WTC11 (cell line): Measurements from ENCODE around the gene TXNDC15.

Source experiments
- CTCF ChIP-seq: fragments of 200-600 bp; IDR thresholded peaks from 2 replicates; pipeline ENCODE4 v1.8.0; 2022; ENCODE audit warnings: antibody characterized with exemption
- E2F1 ChIP-seq: sonication (generic); formaldehyde crosslinking; IDR thresholded peaks from 2 replicates; pipeline ENCODE4 v1.8.0; 2022; ENCODE audit warnings: mild to moderate bottlenecking, missing genetic modification reagents
- ESRRA ChIP-seq: sonication (generic); formaldehyde crosslinking; IDR thresholded peaks from 2 replicates; pipeline ENCODE4 v1.8.1; 2022; ENCODE audit warnings: mild to moderate bottlenecking, missing genetic modification reagents, borderline replicate concordance
- GABPB1 ChIP-seq: sonication (generic); formaldehyde crosslinking; IDR thresholded peaks from 2 replicates; pipeline ENCODE4 v1.8.1; 2023; ENCODE audit warnings: mild to moderate bottlenecking, missing genetic modification reagents
- IRF2 ChIP-seq: sonication (generic); formaldehyde crosslinking; IDR thresholded peaks from 2 replicates; pipeline ENCODE4 v1.8.0; 2022; ENCODE audit warnings: low read depth, missing genetic modification reagents, borderline replicate concordance
- JUN ChIP-seq: sonication (generic); formaldehyde crosslinking; IDR thresholded peaks from 2 replicates; pipeline ENCODE4 v1.8.0; 2023; ENCODE audit warnings: mild to moderate bottlenecking, missing genetic modification reagents
- MAX ChIP-seq: sonication (generic); formaldehyde crosslinking; IDR thresholded peaks from 2 replicates; pipeline ENCODE4 v1.8.0; 2022; ENCODE audit warnings: mild to moderate bottlenecking, missing genetic modification reagents
- MLX ChIP-seq: sonication (generic); formaldehyde crosslinking; IDR thresholded peaks from 2 replicates; pipeline ENCODE4 v1.8.1; 2023; ENCODE audit warnings: mild to moderate bottlenecking, missing genetic modification reagents, moderate library complexity
- MYBL2 ChIP-seq: sonication (generic); formaldehyde crosslinking; IDR thresholded peaks from 2 replicates; pipeline ENCODE4 v1.8.1; 2023; ENCODE audit warnings: mild to moderate bottlenecking, moderate library complexity, missing genetic modification reagents
- NR2C2 ChIP-seq: sonication (generic); formaldehyde crosslinking; IDR thresholded peaks from 2 replicates; pipeline ENCODE4 v1.8.0; 2022; ENCODE audit warnings: mild to moderate bottlenecking, missing genetic modification reagents
- SP1 ChIP-seq: sonication (generic); formaldehyde crosslinking; conservative IDR thresholded peaks from 2 replicates; pipeline ENCODE4 v1.8.1; 2022; ENCODE audit warnings: missing genetic modification reagents
- USF2 ChIP-seq: sonication (generic); formaldehyde crosslinking; IDR thresholded peaks from 2 replicates; pipeline ENCODE4 v1.8.1; 2023; ENCODE audit warnings: mild to moderate bottlenecking, missing genetic modification reagents, moderate library complexity
- ZNF232 ChIP-seq: sonication (generic); formaldehyde crosslinking; IDR thresholded peaks from 2 replicates; pipeline ENCODE4 v1.8.0; 2022; ENCODE audit warnings: mild to moderate bottlenecking, missing genetic modification reagents

GRCh38 chr5:134917070-134917815, 43.1 kb downstream of the TXNDC15 start:
- TF ChIP-seq CTCF (peak; percentile 36; the same call in 1 of the 2 replicates), NR2C2 (CRISPR knock-in tag) (no peak), ZNF232 (CRISPR knock-in tag) (no peak), MLX (CRISPR knock-in tag) (no peak), ESRRA (no peak), SP1 (CRISPR knock-in tag) (no peak), E2F1 (CRISPR knock-in tag) (no peak), USF2 (CRISPR knock-in tag) (no peak), JUN (no peak), MYBL2 (CRISPR knock-in tag) (no peak), MAX (CRISPR knock-in tag) (no peak), IRF2 (CRISPR knock-in tag) (no peak), GABPB1 (CRISPR knock-in tag) (no peak)
